Ishikawa (cell line): ENCODE data around the gene SUFU.

Experiments
- CEBPB ChIP-seq: IDR thresholded peaks from 2 replicates; pipeline ENCODE4 v1.6.1; 2012
- CREB1 ChIP-seq: IDR thresholded peaks from 2 replicates; pipeline ENCODE4 v1.6.1; 2012; ENCODE audit warnings: low read depth
- EGR1 ChIP-seq: IDR thresholded peaks from 2 replicates; pipeline ENCODE4 v1.6.1; 2012
- EP300 ChIP-seq: IDR thresholded peaks from 2 replicates; pipeline ENCODE4 v1.6.1; 2012; ENCODE audit warnings: borderline replicate concordance
- FOXM1 ChIP-seq: IDR thresholded peaks from 2 replicates; pipeline ENCODE4 v1.6.1; 2012; ENCODE audit warnings: low read depth, borderline replicate concordance
- NFIC ChIP-seq: IDR thresholded peaks from 2 replicates; pipeline ENCODE4 v1.6.1; 2012
- RAD21 ChIP-seq: IDR thresholded peaks from 2 replicates; pipeline ENCODE4 v1.6.1; 2012; ENCODE audit warnings: low read depth
- TAF1 ChIP-seq: IDR thresholded peaks from 2 replicates; pipeline ENCODE4 v1.6.1; 2012; ENCODE audit warnings: low read depth, mild to moderate bottlenecking
- TCF12 ChIP-seq: IDR thresholded peaks from 2 replicates; pipeline ENCODE4 v1.6.1; 2012; ENCODE audit warnings: low read depth
- TEAD4 ChIP-seq: IDR thresholded peaks from 2 replicates; pipeline ENCODE4 v1.6.1; 2012
- YY1 ChIP-seq: IDR thresholded peaks from 2 replicates; pipeline ENCODE4 v1.6.1; 2012; ENCODE audit warnings: low read depth
- ZBTB7A ChIP-seq: IDR thresholded peaks from 2 replicates; pipeline ENCODE4 v1.6.1; 2012; ENCODE audit warnings: low read depth
- TF ChIP-seq, protein P1 (sequence below): IDR thresholded peaks from 2 replicates; pipeline ENCODE4 v1.6.1; 2012
- TF ChIP-seq, protein P2 (sequence below): IDR thresholded peaks from 2 replicates; pipeline ENCODE4 v1.6.1; 2012; ENCODE audit warnings: low read depth, mild to moderate bottlenecking
- TF ChIP-seq, protein P3 (sequence below): IDR thresholded peaks from 2 replicates; pipeline ENCODE4 v1.6.1; 2012

Gene SUFU

GRCh38 chr10:102626026-102626685 lies 122.4 kb downstream of the SUFU start:
- TF ChIP-seq ZBTB7A (no peak), NFIC (no peak), RAD21 (no peak), CEBPB (no peak), YY1 (no peak), FOXM1 (no peak), CREB1 (no peak), TEAD4 (no peak), TCF12 (no peak), EGR1 (no peak), TAF1 (no peak), EP300 (no peak)
- TF ChIP-seq, protein P1, sequence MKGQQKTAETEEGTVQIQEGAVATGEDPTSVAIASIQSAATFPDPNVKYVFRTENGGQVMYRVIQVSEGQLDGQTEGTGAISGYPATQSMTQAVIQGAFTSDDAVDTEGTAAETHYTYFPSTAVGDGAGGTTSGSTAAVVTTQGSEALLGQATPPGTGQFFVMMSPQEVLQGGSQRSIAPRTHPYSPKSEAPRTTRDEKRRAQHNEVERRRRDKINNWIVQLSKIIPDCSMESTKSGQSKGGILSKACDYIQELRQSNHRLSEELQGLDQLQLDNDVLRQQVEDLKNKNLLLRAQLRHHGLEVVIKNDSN, result no peak
- TF ChIP-seq, protein P2, sequence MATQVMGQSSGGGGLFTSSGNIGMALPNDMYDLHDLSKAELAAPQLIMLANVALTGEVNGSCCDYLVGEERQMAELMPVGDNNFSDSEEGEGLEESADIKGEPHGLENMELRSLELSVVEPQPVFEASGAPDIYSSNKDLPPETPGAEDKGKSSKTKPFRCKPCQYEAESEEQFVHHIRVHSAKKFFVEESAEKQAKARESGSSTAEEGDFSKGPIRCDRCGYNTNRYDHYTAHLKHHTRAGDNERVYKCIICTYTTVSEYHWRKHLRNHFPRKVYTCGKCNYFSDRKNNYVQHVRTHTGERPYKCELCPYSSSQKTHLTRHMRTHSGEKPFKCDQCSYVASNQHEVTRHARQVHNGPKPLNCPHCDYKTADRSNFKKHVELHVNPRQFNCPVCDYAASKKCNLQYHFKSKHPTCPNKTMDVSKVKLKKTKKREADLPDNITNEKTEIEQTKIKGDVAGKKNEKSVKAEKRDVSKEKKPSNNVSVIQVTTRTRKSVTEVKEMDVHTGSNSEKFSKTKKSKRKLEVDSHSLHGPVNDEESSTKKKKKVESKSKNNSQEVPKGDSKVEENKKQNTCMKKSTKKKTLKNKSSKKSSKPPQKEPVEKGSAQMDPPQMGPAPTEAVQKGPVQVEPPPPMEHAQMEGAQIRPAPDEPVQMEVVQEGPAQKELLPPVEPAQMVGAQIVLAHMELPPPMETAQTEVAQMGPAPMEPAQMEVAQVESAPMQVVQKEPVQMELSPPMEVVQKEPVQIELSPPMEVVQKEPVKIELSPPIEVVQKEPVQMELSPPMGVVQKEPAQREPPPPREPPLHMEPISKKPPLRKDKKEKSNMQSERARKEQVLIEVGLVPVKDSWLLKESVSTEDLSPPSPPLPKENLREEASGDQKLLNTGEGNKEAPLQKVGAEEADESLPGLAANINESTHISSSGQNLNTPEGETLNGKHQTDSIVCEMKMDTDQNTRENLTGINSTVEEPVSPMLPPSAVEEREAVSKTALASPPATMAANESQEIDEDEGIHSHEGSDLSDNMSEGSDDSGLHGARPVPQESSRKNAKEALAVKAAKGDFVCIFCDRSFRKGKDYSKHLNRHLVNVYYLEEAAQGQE, result no peak
- TF ChIP-seq, protein P3, sequence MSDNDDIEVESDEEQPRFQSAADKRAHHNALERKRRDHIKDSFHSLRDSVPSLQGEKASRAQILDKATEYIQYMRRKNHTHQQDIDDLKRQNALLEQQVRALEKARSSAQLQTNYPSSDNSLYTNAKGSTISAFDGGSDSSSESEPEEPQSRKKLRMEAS, result no peak

GRCh38 chr10:102627291-102627735 lies 123.5 kb downstream of the SUFU start:
- no peak for TF ChIP-seq TCF12
- TF ChIP-seq FOXM1, result no peak
- no peak for TF ChIP-seq EP300
- no peak for TF ChIP-seq CEBPB
- TF ChIP-seq EGR1, result no peak
- no peak for TF ChIP-seq NFIC
- TF ChIP-seq, protein P2, result no peak
- no peak for TF ChIP-seq YY1
- TF ChIP-seq RAD21, result no peak

DNA sequence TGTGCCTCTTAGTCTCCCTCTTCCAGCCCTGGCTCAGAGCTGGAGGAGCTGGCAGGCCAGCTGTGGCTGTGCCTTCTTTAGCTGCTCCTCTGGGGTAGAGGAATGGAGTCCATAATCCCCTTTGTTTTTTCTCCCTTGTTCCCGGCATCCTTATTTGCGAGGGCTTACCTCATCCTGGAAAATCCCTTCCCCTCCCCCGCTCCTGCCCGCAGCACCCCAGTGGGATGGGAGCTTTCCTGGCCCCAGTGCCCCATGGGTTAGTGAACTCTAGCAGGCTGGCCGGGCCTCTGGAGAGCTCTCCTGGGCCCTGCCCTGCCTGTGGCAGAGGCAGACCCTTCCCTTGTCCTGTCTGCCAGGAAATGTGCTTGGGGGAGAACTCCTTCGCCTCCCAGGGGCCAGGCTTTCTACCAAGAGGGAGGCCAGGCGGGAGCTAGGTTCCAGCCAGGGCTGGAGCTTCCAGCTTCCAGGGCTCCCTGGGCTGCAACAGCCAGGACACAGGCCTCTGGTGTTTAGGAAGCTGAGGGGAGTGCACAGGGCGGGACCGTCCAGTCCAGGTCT lies 124.0 kb downstream of the SUFU start:
- TF ChIP-seq FOXM1 (no peak), CREB1 (no peak), EGR1 (no peak), CEBPB (no peak), ZBTB7A (no peak), TCF12 (no peak), TEAD4 (no peak), EP300 (no peak), NFIC (no peak), YY1 (no peak), TAF1 (no peak), RAD21 (no peak)
- TF ChIP-seq, protein P1, result no peak
- TF ChIP-seq, protein P3, result no peak
- TF ChIP-seq, protein P2, result no peak

DNA sequence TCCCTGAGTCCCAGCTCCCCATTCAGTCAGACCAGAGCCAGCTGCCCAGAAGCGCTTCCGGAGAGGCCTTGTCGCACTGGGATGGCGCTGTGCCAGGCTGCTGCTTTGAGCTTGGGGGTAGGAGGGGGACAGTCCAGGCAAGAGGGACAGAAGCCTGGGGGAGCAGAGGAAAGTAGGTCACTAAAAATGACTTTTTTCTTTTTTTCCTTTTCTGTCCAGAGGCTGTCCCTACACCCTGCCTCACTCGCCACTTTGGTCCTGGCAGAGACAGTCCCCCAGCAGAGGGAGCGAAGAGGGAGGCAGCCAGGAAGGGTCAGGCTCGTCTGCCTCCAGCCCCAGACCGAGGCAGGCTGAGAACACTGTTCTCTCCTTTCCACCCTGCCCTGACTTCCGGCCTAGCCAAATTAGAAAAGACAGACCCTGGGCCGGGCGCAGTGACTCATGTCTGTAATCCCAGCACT lies 124.7 kb downstream of the SUFU start:
- TF ChIP-seq TEAD4 (no peak), EGR1 (no peak), CREB1 (no peak), TCF12 (no peak), ZBTB7A (no peak), TAF1 (no peak), EP300 (no peak), NFIC (no peak; the same call in 1 of the 2 replicates), FOXM1 (no peak), RAD21 (no peak), CEBPB (no peak)
- TF ChIP-seq, protein P2, result no peak
